IMR-90 (cell line): ENCODE measurements around the gene DDN. TPM values are rescaled to one million over a fixed set of nuclear protein-coding genes. Genes with fewer than 3 reads are reported as not detected.
A peak's percentile ranks its signal among the peaks of the same experiment; 100 is the strongest.

ENCODE experiments used
- ATAC-seq: fragments of 200-7000 bp; cut with Tn5 transposase; 2 replicates; pipeline ENCODE4 v1.9.1; 2020; ENCODE audit warnings: low read depth, mild to moderate bottlenecking, moderate library complexity
- BruUV-seq: library from RNA; stranded (reverse); fragments of 400-500 nt; replicated peaks from 2 replicates; lab custom pipeline; 2021; lab: Mats Ljungman, UMichigan
- CTCF ChIA-PET: fragments of 300-600 bp; formaldehyde crosslinking; extraction: SDS; loops from one replicate; lab custom pipeline; 2021; ENCODE audit warnings: antibody characterized with exemption; lab: Yijun Ruan, JAX
- POLR2A ChIA-PET: fragments of 300-600 bp; sonication (Branson Sonifier 250); formaldehyde crosslinking; loops from one replicate; lab custom pipeline; 2022; ENCODE audit warnings: antibody characterized with exemption; ENCODE audit not compliant: unreplicated experiment; lab: Charles Lee
- DNase-seq: peaks from one replicate; pipeline ENCODE4 v3.0.0; 2013
- H2AFZ ChIP-seq: replicated peaks from 2 replicates; pipeline ENCODE3; 2013; ENCODE audit warnings: low read length, mild to moderate bottlenecking; ENCODE audit not compliant: poor library complexity
- H2AK5ac ChIP-seq: 2 replicates; pipeline ENCODE4 v1.6.1; 2013; ENCODE audit warnings: low read depth, low read length, inconsistent platforms
- H2AK9ac ChIP-seq: replicated peaks from 2 replicates; pipeline ENCODE3; 2013; ENCODE audit warnings: mild to moderate bottlenecking, low read depth, low read length, moderate library complexity; ENCODE audit not compliant: poor library complexity
- H2BK120ac ChIP-seq: 2 replicates; pipeline ENCODE4 v1.6.1; 2013; ENCODE audit warnings: low read depth, low read length, inconsistent platforms
- H2BK15ac ChIP-seq: 3 replicates; pipeline ENCODE4 v1.6.1; 2013; ENCODE audit warnings: low read depth, low read length, inconsistent platforms
- H2BK20ac ChIP-seq: 2 replicates; pipeline ENCODE4 v1.6.1; 2013; ENCODE audit warnings: low read depth, mild to moderate bottlenecking, inconsistent platforms, low read length, moderate library complexity
- H2BK5ac ChIP-seq: 2 replicates; pipeline ENCODE4 v1.6.1; 2013; ENCODE audit warnings: mild to moderate bottlenecking, low read depth, low read length, inconsistent platforms; ENCODE audit not compliant: poor library complexity, severe bottlenecking
- H3K14ac ChIP-seq: replicated peaks from 2 replicates; pipeline ENCODE4 v1.6.1; 2013; ENCODE audit warnings: low read depth, low read length, inconsistent platforms
- H3K18ac ChIP-seq: 2 replicates; pipeline ENCODE4 v1.6.1; 2013; ENCODE audit warnings: low read depth, low read length, control low read depth
- H3K23ac ChIP-seq: 2 replicates; pipeline ENCODE4 v1.6.1; 2013; ENCODE audit warnings: low read depth, low read length, inconsistent platforms
- H3K27ac ChIP-seq: 2 replicates; pipeline ENCODE4 v1.5.1; 2013; ENCODE audit warnings: mild to moderate bottlenecking, control low read depth, low read length; ENCODE audit not compliant: insufficient read depth
- H3K27me3 ChIP-seq: 2 replicates; pipeline ENCODE4 v1.6.1; 2013; ENCODE audit warnings: low read length; ENCODE audit not compliant: control insufficient read depth, insufficient read depth
- H3K36me3 ChIP-seq: 2 replicates; pipeline ENCODE4 v1.6.1; 2013; ENCODE audit warnings: low read length, mixed read lengths; ENCODE audit not compliant: control insufficient read depth, insufficient read depth
- H3K4ac ChIP-seq: 2 replicates; pipeline ENCODE4 v1.6.1; 2013; ENCODE audit warnings: low read depth, low read length, inconsistent platforms
- H3K4me1 ChIP-seq: 2 replicates; pipeline ENCODE4 v1.6.1; 2013; ENCODE audit warnings: low read length, mixed read lengths; ENCODE audit not compliant: control insufficient read depth, insufficient read depth
- H3K4me2 ChIP-seq: 2 replicates; pipeline ENCODE4 v1.6.1; 2013; ENCODE audit warnings: low read depth, mild to moderate bottlenecking, control low read depth, low read length, moderate library complexity
- H3K4me3 ChIP-seq: 2 replicates; pipeline ENCODE4 v1.5.1; 2013; ENCODE audit warnings: low read depth, mild to moderate bottlenecking, control low read depth, low read length, moderate library complexity; ENCODE audit not compliant: insufficient read depth
- H3K56ac ChIP-seq: 2 replicates; pipeline ENCODE4 v1.6.1; 2013; ENCODE audit warnings: low read length, inconsistent platforms; ENCODE audit not compliant: insufficient read depth; ENCODE audit errors: extremely low read depth
- H3K79me1 ChIP-seq, 2 experiments: 2 replicates each; pipeline ENCODE4 v1.6.1; 2013; ENCODE audit warnings: low read length in 2 of 2, inconsistent platforms in 1 of 2, low read depth in 1 of 2
- H3K9ac ChIP-seq: 2 replicates; pipeline ENCODE4 v1.6.1; 2013; ENCODE audit warnings: low read depth, low read length, control low read depth
- H3K9me1 ChIP-seq: 2 replicates; pipeline ENCODE4 v1.6.1; 2013; ENCODE audit warnings: low read length, inconsistent platforms; ENCODE audit not compliant: insufficient read depth
- H3K9me3 ChIP-seq: 2 replicates; pipeline ENCODE4 v1.6.1; 2013; ENCODE audit warnings: low read length; ENCODE audit not compliant: control insufficient read depth, insufficient read depth
- H4K20me1 ChIP-seq: 2 replicates; pipeline ENCODE4 v1.6.1; 2013; ENCODE audit warnings: low read length, inconsistent platforms; ENCODE audit not compliant: insufficient read depth
- H4K5ac ChIP-seq: 2 replicates; pipeline ENCODE4 v1.6.1; 2013; ENCODE audit warnings: mild to moderate bottlenecking, low read depth, low read length, control low read depth
- H4K8ac ChIP-seq, 2 experiments: 2 replicates each; pipeline ENCODE4 v1.6.1; 2013; ENCODE audit warnings: low read depth in 2 of 2, low read length in 2 of 2, control low read depth in 1 of 2, inconsistent platforms in 1 of 2
- H4K91ac ChIP-seq: 2 replicates; pipeline ENCODE4 v1.6.1; 2013; ENCODE audit warnings: low read depth, low read length, inconsistent platforms; ENCODE audit not compliant: insufficient read depth
- BHLHE40 ChIP-seq: fragments of 150-350 bp; IDR thresholded peaks from 2 replicates; pipeline ENCODE4 v1.6.1; 2016; ENCODE audit warnings: mild to moderate bottlenecking, low read depth, low read length
- CEBPB ChIP-seq: IDR thresholded peaks from 2 replicates; pipeline ENCODE4 v1.6.1; 2012; ENCODE audit warnings: low read depth, low read length, improper control_type of control experiment
- CHD1 ChIP-seq: IDR thresholded peaks from 2 replicates; pipeline ENCODE4 v1.6.1; 2012; ENCODE audit warnings: low read depth, low read length, improper control_type of control experiment
- CTCF ChIP-seq: conservative IDR thresholded peaks from 2 replicates; pipeline ENCODE4 v1.5.1; 2012; ENCODE audit warnings: mild to moderate bottlenecking, low read depth, low read length, improper control_type of control experiment
- FOS ChIP-seq: fragments of 150-350 bp; IDR thresholded peaks from 2 replicates; pipeline ENCODE4 v1.6.1; 2016; ENCODE audit warnings: low read depth, low read length
- MAFK ChIP-seq: IDR thresholded peaks from 2 replicates; pipeline ENCODE4 v1.6.1; 2012; ENCODE audit warnings: low read depth, low read length, improper control_type of control experiment
- MXI1 ChIP-seq: IDR thresholded peaks from 2 replicates; pipeline ENCODE4 v1.6.1; 2012; ENCODE audit warnings: low read depth, mild to moderate bottlenecking, low read length, moderate library complexity, borderline replicate concordance
- NFE2L2 ChIP-seq: fragments of 150-350 bp; IDR thresholded peaks from 2 replicates; pipeline ENCODE4 v1.6.1; 2016; ENCODE audit warnings: low read depth, mild to moderate bottlenecking, low read length
- POLR2A ChIP-seq: IDR thresholded peaks from 2 replicates; pipeline ENCODE4 v1.6.1; 2012; ENCODE audit warnings: mild to moderate bottlenecking, low read depth, low read length
- RAD21 ChIP-seq: IDR thresholded peaks from 2 replicates; pipeline ENCODE4 v1.6.1; 2012; ENCODE audit warnings: low read length, improper control_type of control experiment
- RCOR1 ChIP-seq: IDR thresholded peaks from 2 replicates; pipeline ENCODE4 v1.6.1; 2012; ENCODE audit warnings: mild to moderate bottlenecking, low read length, improper control_type of control experiment; ENCODE audit not compliant: insufficient replicate concordance
- RFX5 ChIP-seq: IDR thresholded peaks from 2 replicates; pipeline ENCODE4 v1.8.0; 2012; ENCODE audit warnings: low read depth, mild to moderate bottlenecking, low read length, moderate library complexity
- SMC3 ChIP-seq: fragments of 150-350 bp; IDR thresholded peaks from 2 replicates; pipeline ENCODE4 v1.6.1; 2016; ENCODE audit warnings: low read depth, mild to moderate bottlenecking, antibody characterized with exemption, low read length, moderate library complexity
- WGBS, 2 experiments: methylation state at CpG; one replicate each; pipeline versions ENCODE4 v1.1.5 to v1.1.7; 2013; ENCODE audit warnings: missing lambda C conversion rate in 2 of 2; ENCODE audit not compliant: insufficient read length in 1 of 2; ENCODE audit errors: extremely low coverage in 2 of 2; 5-methylcytosine and 5-hydroxymethylcytosine counted together
- dilution Hi-C: fragments of 300-500 bp; cut with HindIII; formaldehyde crosslinking; loops from one replicate; pipeline ENCODE4 v1.14.3; 2018; ENCODE audit warnings: low sequenced_read_pairs; ENCODE audit not compliant: unreplicated experiment
- in situ Hi-C: fragments of 300-500 bp; cut with MboI; formaldehyde crosslinking; loops from 3 replicates; pipeline ENCODE4 v1.14.3; 2019; ENCODE audit warnings: low sequenced_read_pairs, inconsistent platforms, mixed read lengths
- intact Hi-C: fragments of 100-400 bp; cut with micrococcal nuclease; formaldehyde crosslinking; loops from 2 replicates; pipeline ENCODE4 v1.10.0; 2022
- polyA plus RNA-seq, 3 experiments: library from polyadenylated mRNA; depleted of rRNA; stranded (reverse); fragments of >200 nt; gene quantifications; 2 replicates each; pipeline ENCODE4 v1.2.3, GENCODE V29; 2012; ENCODE audit warnings: low replicate concordance in 1 of 3
- total RNA-seq: library from RNA; depleted of rRNA; stranded (reverse); fragments of >200 nt; gene quantifications from 2 replicates; pipeline ENCODE4 v1.2.3, GENCODE V29; 2012
- TF ChIP-seq, protein P1 (sequence below): fragments of 150-350 bp; IDR thresholded peaks from 2 replicates; pipeline ENCODE4 v1.6.1; 2016; ENCODE audit warnings: low read depth, mild to moderate bottlenecking, low read length, moderate library complexity, borderline replicate concordance
- TF ChIP-seq, protein P2 (sequence below): fragments of 150-350 bp; IDR thresholded peaks from 2 replicates; pipeline ENCODE4 v1.6.1; 2017; ENCODE audit warnings: mild to moderate bottlenecking, antibody characterized with exemption, low read length, low read depth

The DDN gene
- total and polyA plus RNA-seq, 2 of the 4 experiments (the other 2 are of a cell fraction): 0.18 to 0.21 TPM

DNA sequence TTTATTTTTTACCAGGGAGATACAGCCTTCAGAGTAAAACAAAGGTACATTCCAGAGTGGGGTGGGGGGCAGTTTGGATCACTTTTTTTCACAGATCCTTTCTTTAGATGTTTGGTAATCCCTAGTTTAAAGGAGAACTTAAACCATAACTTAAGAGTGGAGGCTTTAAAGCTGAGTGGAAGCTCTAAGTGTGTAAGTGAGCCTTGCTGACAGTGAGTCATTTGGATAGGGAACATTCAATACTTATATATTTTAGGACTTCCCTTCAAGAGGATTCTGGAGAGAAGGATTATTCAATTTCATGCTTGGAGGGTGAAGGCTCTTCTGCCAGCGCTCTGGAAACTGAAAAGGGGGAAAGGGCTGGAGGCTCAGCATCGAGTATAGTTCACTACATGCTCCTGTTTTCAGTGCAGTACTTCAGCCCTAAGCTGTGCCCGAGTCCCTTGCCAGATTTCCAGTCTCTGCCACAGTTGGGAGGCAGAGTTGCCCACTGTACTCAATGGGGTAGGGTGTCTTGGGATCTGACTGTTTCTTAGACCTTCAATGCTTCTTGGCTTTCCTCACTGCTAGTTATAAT is 11.0 kb upstream of the DDN start:
- Histone ChIP-seq H3K27ac (no peak overlapping the region), H3K18ac (no peak overlapping the region), H3K56ac (no peak overlapping the region), H3K27me3 (no peaks in the 10 kb centered on the region), H3K4me2 (no peak overlapping the region), H2BK5ac (no peak overlapping the region), H3K14ac (no peak overlapping the region; the same call in 1 of the 2 replicates), H3K23ac (peak overlapping the region; percentile 29; the same call in 1 of the 2 replicates), H2AK5ac (no peak overlapping the region), H4K20me1 (peaks cover 11% of the 10 kb centered on the region), H2BK20ac (no peak overlapping the region), H2BK120ac (no peak overlapping the region), H2AFZ (no peak overlapping the region), H3K79me1 (peaks cover 20 to 42% of the 10 kb centered on the region in 2 experiments), H4K5ac (no peak overlapping the region), H3K9me3 (no peaks in the 10 kb centered on the region), H3K36me3 (peaks cover 18% of the 10 kb centered on the region), H4K91ac (no peak overlapping the region), H3K4me1 (peaks cover 3% of the 10 kb centered on the region), H2BK15ac (no peak overlapping the region), H4K8ac (no peak overlapping the region), H3K9me1 (peaks cover 11% of the 10 kb centered on the region), H3K4ac (no peak overlapping the region), H3K4me3 (no peak overlapping the region), H2AK9ac (peak overlapping the region; percentile 16), H3K9ac (no peak overlapping the region)
- ATAC-seq (peak; percentile 49), DNase-seq (peak; percentile 38)
- POLR2A ChIA-PET: no interaction called here
- no TSS peak for BruUV-seq
- TF ChIP-seq MAFK (no peak), RCOR1 (no peak), RFX5 (no peak), CHD1 (no peak), POLR2A (no peak), SMC3 (no peak), FOS (no peak), CTCF (no peak), NFE2L2 (no peak), MXI1 (no peak), CEBPB (no peak), BHLHE40 (no peak), RAD21 (no peak)
- TF ChIP-seq, protein P1, sequence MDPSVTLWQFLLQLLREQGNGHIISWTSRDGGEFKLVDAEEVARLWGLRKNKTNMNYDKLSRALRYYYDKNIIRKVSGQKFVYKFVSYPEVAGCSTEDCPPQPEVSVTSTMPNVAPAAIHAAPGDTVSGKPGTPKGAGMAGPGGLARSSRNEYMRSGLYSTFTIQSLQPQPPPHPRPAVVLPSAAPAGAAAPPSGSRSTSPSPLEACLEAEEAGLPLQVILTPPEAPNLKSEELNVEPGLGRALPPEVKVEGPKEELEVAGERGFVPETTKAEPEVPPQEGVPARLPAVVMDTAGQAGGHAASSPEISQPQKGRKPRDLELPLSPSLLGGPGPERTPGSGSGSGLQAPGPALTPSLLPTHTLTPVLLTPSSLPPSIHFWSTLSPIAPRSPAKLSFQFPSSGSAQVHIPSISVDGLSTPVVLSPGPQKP: no peak
- TF ChIP-seq, protein P2, sequence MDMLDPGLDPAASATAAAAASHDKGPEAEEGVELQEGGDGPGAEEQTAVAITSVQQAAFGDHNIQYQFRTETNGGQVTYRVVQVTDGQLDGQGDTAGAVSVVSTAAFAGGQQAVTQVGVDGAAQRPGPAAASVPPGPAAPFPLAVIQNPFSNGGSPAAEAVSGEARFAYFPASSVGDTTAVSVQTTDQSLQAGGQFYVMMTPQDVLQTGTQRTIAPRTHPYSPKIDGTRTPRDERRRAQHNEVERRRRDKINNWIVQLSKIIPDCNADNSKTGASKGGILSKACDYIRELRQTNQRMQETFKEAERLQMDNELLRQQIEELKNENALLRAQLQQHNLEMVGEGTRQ: no peak
- CTCF ChIA-PET: interaction anchor here (1.7 kb wide), 1 partner anchor 13 kb away, joined by 7 read pairs; no protein-coding TSS in a partner anchor
- dilution Hi-C loops: no loop called here
- 100% methylated on average over 1 of the region's 3 CpGs; no CpG with 5 or more reads in 1 of the 2 experiments for WGBS, 2 experiments
- in situ Hi-C loops: no loop called here
- intact Hi-C loops: no loop called here
